GM23338 (cell line): ENCODE data around the gene MCMBP. TPM values are rescaled to one million over a fixed set of nuclear protein-coding genes. Genes with fewer than 3 reads are reported as not detected.

Experiments used
- ATAC-seq: fragments of 200-7000 bp; cut with Tn5 transposase; 3 replicates; pipeline ENCODE4 v1.9.1; 2020
- DNase-seq: peaks from one replicate; pipeline ENCODE4 v3.0.0-alpha.2; 2015; ENCODE audit warnings: low spot score
- H2AFZ ChIP-seq: fragments of 200-600 bp; sonication (generic); 2 replicates; pipeline ENCODE4 v1.8.0; 2016; ENCODE audit warnings: antibody characterized with exemption, mild to moderate bottlenecking, moderate library complexity
- H3F3A ChIP-seq: fragments of 200-600 bp; sonication (generic); replicated peaks from 2 replicates; pipeline ENCODE4 v1.8.0; 2017; ENCODE audit warnings: antibody characterized with exemption, mixed run types, low read depth
- H3K27ac ChIP-seq: fragments of 200-600 bp; sonication (generic); 2 replicates; pipeline ENCODE4 v1.6.1; 2016; ENCODE audit warnings: low read depth
- H3K27me3 ChIP-seq: fragments of 200-600 bp; sonication (generic); 2 replicates; pipeline ENCODE4 v1.8.0; 2016; ENCODE audit warnings: mild to moderate bottlenecking, mixed run types, moderate library complexity; ENCODE audit not compliant: insufficient read depth
- H3K36me3 ChIP-seq: fragments of 200-600 bp; sonication (generic); 2 replicates; pipeline ENCODE4 v1.8.0; 2016; ENCODE audit warnings: mild to moderate bottlenecking; ENCODE audit not compliant: insufficient read depth
- H3K4me1 ChIP-seq: fragments of 200-600 bp; sonication (generic); 2 replicates; pipeline ENCODE4 v1.8.0; 2016; ENCODE audit warnings: mild to moderate bottlenecking, moderate library complexity; ENCODE audit not compliant: insufficient read depth
- H3K4me2 ChIP-seq: fragments of 200-600 bp; sonication (generic); 2 replicates; pipeline ENCODE4 v1.7.1; 2017; ENCODE audit warnings: mixed run types
- H3K4me3 ChIP-seq: fragments of 200-600 bp; sonication (generic); 2 replicates; pipeline ENCODE4 v1.6.1; 2016; ENCODE audit warnings: mixed run types
- H3K79me2 ChIP-seq: fragments of 200-600 bp; sonication (generic); replicated peaks from 2 replicates; pipeline ENCODE4 v1.8.0; 2017; ENCODE audit warnings: mild to moderate bottlenecking; ENCODE audit not compliant: insufficient read depth
- H3K9me2 ChIP-seq: fragments of 200-600 bp; sonication (generic); 2 replicates; pipeline ENCODE4 v1.8.0; 2017; ENCODE audit not compliant: insufficient read depth
- H4K20me1 ChIP-seq: fragments of 200-600 bp; sonication (generic); replicated peaks from 2 replicates; pipeline ENCODE4 v1.8.0; 2017; ENCODE audit warnings: mild to moderate bottlenecking; ENCODE audit not compliant: insufficient read depth
- H3K27ac Mint-ChIP-seq: 2 replicates; pipeline ENCODE4 v1.8.0; 2020; ENCODE audit warnings: inconsistent platforms, mild to moderate bottlenecking, moderate library complexity, mixed read lengths
- H3K27me3 Mint-ChIP-seq: 3 replicates; pipeline ENCODE4 v1.8.0; 2022; ENCODE audit warnings: low read depth, mild to moderate bottlenecking, moderate library complexity, mixed read lengths, inconsistent platforms; ENCODE audit not compliant: insufficient read depth, poor library complexity
- H3K36me3 Mint-ChIP-seq: 3 replicates; pipeline ENCODE4 v1.8.0; 2021; ENCODE audit warnings: low read depth, mild to moderate bottlenecking, inconsistent platforms, moderate library complexity, mixed read lengths
- H3K4me1 Mint-ChIP-seq: 3 replicates; pipeline ENCODE4 v1.8.0; 2020; ENCODE audit warnings: mild to moderate bottlenecking, inconsistent platforms, mixed read lengths
- H3K4me3 Mint-ChIP-seq: 3 replicates; pipeline ENCODE4 v1.8.0; 2021; ENCODE audit warnings: moderate library complexity, mild to moderate bottlenecking, inconsistent platforms, mixed read lengths
- H3K9me3 Mint-ChIP-seq: 3 replicates; pipeline ENCODE4 v1.8.0; 2020; ENCODE audit warnings: moderate library complexity, mild to moderate bottlenecking, inconsistent platforms, mixed read lengths
- CREB1 ChIP-seq: fragments of 250-450 bp; sonication (Bioruptor Pico); IDR thresholded peaks from 2 replicates; pipeline ENCODE4 v1.5.0; 2020; ENCODE audit warnings: low read depth, mild to moderate bottlenecking, moderate library complexity
- CTCF ChIP-seq, 2 experiments: fragments of 200-600 bp in 1 of 2; sonication (generic) in 1 of 2; conservative IDR thresholded peaks; 2 replicates each; pipeline versions ENCODE4 v1.5.1 to v1.6.1; 2016 to 2017; ENCODE audit warnings: antibody characterized with exemption in 2 of 2, low read depth in 2 of 2, mild to moderate bottlenecking in 2 of 2, moderate library complexity in 1 of 2
- ETS1 ChIP-seq: IDR thresholded peaks from 2 replicates; pipeline ENCODE4 v1.6.1; 2016; ENCODE audit warnings: antibody characterized with exemption
- EZH2 ChIP-seq: fragments of 200-600 bp; sonication (generic); IDR thresholded peaks from one replicate; pipeline ENCODE4 v1.8.0; 2017; ENCODE audit warnings: antibody characterized with exemption, mild to moderate bottlenecking, low read depth; ENCODE audit not compliant: unreplicated experiment
- EZH2phosphoT487 ChIP-seq: fragments of 200-600 bp; sonication (generic); IDR thresholded peaks from one replicate; pipeline ENCODE4 v1.8.1; 2018; ENCODE audit warnings: antibody characterized with exemption; ENCODE audit not compliant: unreplicated experiment
- JUNB ChIP-seq: IDR thresholded peaks from one replicate; pipeline ENCODE4 v1.6.1; 2016; ENCODE audit warnings: antibody characterized with exemption; ENCODE audit not compliant: unreplicated experiment
- STAT1 ChIP-seq: IDR thresholded peaks from one replicate; pipeline ENCODE4 v1.6.1; 2016; ENCODE audit warnings: antibody characterized with exemption; ENCODE audit not compliant: unreplicated experiment
- ZNF114 ChIP-seq: fragments of 250-450 bp; sonication (Bioruptor Pico); IDR thresholded peaks from 2 replicates; pipeline ENCODE4 v1.5.0; 2020; ENCODE audit warnings: mild to moderate bottlenecking, moderate library complexity
- ZNF462 ChIP-seq: fragments of 250-450 bp; sonication (Bioruptor Pico); IDR thresholded peaks from 2 replicates; pipeline ENCODE4 v1.5.0; 2020; ENCODE audit warnings: mild to moderate bottlenecking, moderate library complexity
- polyA plus RNA-seq: library from polyadenylated mRNA; unstranded; fragments of >200 nt; fragmentation: Nextera tagmentation; extraction: Ambion mirVana; gene quantifications from 2 replicates; pipeline ENCODE4 v1.2.1, GENCODE V29; 2016
- total RNA-seq: library from RNA; depleted of rRNA; stranded (reverse); fragments of >200 nt; shearing (Covaris generic); gene quantifications from 2 replicates; pipeline ENCODE4 v1.2.3, GENCODE V29; 2014

The MCMBP gene
- total and polyA plus RNA-seq, 2 experiments from 2014 or later, result 30.9 to 76.6 TPM

- TF ChIP-seq EZH2phosphoT487 (no peak), ZNF462 (CRISPR knock-in tag) (no peak), CTCF (conservative IDR thresholded peaks at IDR 0.05; ENCODE audit: low read depth in 2 of 2) (no peak)
These were observed 14.6 kb downstream of the MCMBP start (continued) for GRCh38 chr10:119858063-119858462.

- ATAC-seq (no peak), DNase-seq (no peak)
- Histone ChIP-seq H2AFZ (no peak overlapping the region), H3F3A (no peaks in the 10 kb centered on the region), H3K4me1 (no peaks in the 10 kb centered on the region), H3K27me3 (no peaks in the 10 kb centered on the region), H3K4me3 (no peak overlapping the region), H3K4me2 (no peak overlapping the region), H4K20me1 (no peaks in the 10 kb centered on the region), H3K36me3 (peaks cover 27% of the 10 kb centered on the region), H3K79me2 (peaks cover 14% of the 10 kb centered on the region), H3K27ac (no peak overlapping the region), H3K9me2 (no peaks in the 10 kb centered on the region)
- Mint-ChIP-seq H3K9me3 (no peaks in the 10 kb centered on the region), H3K27ac (no peak overlapping the region), H3K36me3 (peaks cover 65% of the 10 kb centered on the region), H3K27me3 (peaks cover 1% of the 10 kb centered on the region), H3K4me1 (no peaks in the 10 kb centered on the region), H3K4me3 (no peak overlapping the region)
- TF ChIP-seq STAT1 (no peak), ZNF114 (CRISPR knock-in tag) (no peak), ETS1 (no peak), EZH2 (no peak), JUNB (no peak), CREB1 (CRISPR knock-in tag) (no peak)
These were observed 19.1 kb downstream of the MCMBP start for GRCh38 chr10:119853574-119853973.
